ENCODE measurements around the gene PSD2.

Gene PSD2

DNA sequence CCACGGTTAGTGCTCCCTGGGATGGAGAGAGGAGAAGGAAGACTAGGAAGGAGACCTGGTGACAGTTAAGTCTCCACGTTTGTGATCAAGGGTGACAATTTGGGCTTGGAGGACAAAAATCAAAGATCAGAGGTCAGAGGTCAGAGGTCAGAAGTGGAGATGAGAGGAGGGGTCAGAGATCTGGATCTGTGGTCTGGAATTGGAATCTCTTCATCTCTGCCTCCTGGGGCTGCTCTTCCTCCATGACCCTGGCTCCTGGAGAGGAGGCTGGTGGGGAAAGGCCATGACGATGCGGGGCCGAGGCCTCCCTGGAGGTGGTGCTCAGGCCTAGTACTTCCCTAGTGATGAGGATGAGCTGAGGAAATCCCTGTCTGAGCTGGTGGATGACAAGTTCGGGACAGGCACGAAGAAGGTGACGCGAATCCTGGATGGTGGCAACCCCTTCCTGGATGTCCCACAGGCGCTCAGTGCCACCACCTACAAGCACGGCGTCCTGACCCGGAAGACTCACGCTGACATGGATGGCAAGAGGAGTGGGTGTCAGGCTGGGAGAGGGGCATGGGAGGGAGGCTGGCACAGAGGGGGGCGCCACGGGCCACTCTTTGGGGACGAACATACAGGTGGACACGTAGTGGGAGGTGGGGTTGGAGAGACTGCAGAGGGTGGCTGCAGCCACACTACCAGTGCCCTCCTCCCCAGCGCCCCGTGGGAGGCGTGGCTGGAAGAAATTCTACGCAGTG, 41.0 kb downstream of the PSD2 start:
- DNase-seq (ENCODE audit: low read depth in 2 of 2) = no peak

DNA sequence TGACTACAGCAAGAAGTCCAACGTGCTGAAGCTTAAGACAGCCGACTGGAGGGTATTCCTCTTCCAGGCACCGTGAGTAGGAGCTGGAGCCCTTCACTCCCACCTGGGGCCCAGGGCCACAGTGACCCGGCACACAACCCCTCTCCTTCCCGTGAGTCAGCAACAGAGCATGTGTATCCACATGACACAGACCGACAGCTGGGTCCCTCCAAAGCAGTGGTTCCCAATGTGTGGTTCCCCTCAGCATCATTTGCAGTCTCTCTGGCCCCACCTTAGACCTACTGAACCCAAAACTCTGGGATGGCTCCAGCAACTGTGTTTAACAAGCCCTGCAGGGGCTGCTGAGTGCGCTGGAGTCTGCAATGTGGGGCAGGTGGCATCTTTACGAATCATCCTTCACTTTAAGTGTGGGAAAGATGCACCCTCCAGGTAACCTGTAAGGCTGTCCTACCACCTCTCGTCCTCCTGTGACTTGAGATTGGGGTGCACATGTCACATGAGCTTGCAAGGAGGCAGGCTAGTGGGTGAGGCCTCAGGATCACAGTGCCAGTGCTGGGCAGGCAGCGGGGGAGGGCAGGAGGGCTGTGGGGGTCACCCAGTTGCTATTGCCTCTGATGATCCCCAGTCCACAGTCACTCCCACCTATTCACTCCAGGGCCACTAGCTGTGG, 42.2 kb downstream of the PSD2 start:
- DNase-seq (ENCODE audit: low read depth in 2 of 2) = no peak

- DNase-seq (ENCODE audit: low read depth in 2 of 2) = no peak
Measured at GRCh38 chr5:139838381-139839197, 43.0 kb downstream of the PSD2 start.

GRCh38 chr5:139839232-139839815, 43.7 kb downstream of the PSD2 start:
- no peak for DNase-seq (ENCODE audit: low read depth in 2 of 2)

DNA sequence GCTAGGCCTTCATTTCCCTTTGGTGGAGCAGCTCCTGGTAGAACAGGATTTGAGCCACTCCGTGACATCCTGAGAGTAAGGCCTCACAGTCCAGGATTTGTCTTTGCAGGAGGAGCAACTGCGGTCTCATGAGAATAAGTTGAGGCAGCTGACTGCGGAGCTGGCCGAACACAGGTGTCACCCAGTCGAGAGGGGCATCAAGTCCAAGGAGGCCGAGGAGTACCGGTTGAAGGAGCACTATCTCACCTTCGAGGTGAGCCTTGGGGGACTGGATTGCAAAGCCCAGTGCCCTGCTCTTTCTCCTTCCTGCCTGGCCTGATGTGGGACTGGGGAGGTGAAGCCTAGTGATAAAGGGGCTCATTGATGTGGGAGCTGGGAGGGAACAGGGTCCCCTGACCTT, 44.3 kb downstream of the PSD2 start:
- no peak for DNase-seq (ENCODE audit: low read depth in 2 of 2)

DNA sequence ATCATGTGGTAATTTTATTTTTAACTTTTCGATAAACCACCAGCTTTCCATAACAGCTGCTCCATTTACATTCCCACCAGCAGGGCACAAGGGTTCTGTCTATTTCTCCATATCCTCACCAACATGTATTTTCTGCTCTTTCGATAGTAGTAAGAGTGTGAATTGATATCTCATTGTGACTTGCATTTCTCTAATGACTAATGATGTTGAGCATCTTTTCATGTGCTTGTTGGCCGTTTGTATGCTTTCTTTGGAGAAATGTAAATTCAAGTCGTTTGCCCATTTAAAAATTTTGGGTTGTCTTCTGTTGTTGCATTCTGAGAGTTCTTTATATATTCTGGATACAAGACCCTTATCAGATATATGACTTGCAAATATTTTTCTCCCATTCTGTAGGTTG, 45.9 kb downstream of the PSD2 start:
- no peak for DNase-seq (ENCODE audit: low read depth in 2 of 2)

GRCh38 chr5:139842321-139842720, 46.7 kb downstream of the PSD2 start:
- DNase-seq (ENCODE audit: low read depth in 2 of 2) = no peak

DNA sequence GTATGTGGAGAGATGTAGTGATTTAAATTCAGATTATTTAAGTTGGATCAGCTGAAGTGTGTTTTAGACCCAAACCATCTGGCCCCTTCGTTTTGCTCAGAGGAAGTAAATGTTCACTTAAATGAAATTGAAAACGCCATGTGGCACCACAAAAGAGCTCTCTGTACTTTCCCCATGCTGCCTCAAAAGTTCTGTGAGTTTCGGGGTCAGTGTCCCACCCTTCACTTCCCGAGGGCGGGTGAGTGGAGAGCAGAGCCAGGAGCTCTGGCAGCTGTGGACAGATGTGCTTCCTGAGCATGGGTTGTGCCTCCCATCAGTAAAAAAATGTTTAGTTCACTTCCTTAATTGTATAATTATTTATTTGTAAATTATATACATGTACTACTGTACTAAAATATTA, 48.4 kb downstream of the PSD2 start:
- no peak for DNase-seq (ENCODE audit: low read depth in 2 of 2)

DNA sequence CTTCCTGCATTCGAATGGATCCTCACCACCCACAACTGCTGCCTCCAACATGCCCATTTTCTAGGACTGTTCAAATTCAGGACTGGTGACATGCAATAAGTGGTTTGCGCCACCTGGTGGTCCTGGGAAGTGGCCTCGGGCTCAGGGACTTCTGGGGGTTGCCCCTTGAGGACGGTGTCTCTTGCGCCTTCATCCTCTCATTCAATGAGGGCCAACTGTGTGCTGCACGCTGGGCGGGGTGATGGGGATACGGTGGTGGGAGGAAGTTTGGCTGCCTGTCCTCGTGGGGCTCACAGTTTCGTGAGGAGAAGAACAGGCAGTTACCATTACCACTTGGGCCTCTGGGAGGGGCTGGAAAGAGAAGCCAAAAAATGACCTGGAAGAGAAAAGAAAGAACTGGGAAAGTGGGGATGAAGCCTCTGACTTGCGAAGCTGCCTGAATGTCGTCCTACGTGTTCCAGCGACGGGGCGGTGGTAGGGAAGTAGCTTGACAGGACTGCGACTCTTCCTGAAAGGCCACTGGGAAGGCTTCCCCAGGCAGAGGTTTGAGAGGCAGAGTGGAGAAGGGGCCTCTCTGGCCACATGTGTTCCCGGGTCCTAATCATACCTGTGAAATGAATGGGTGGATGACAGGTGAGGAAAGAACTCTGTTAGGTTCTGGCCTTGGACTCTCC, 49.0 kb downstream of the PSD2 start:
- DNase-seq (ENCODE audit: low read depth in 2 of 2) = peak; percentile 13 to 24

GRCh38 chr5:139845846-139846681, 50.5 kb downstream of the PSD2 start:
- DNase-seq (ENCODE audit: low read depth in 2 of 2) = no peak

GRCh38 chr5:139847091-139847490, 51.5 kb downstream of the PSD2 start:
- DNase-seq (ENCODE audit: low read depth in 2 of 2) = no peak

DNA sequence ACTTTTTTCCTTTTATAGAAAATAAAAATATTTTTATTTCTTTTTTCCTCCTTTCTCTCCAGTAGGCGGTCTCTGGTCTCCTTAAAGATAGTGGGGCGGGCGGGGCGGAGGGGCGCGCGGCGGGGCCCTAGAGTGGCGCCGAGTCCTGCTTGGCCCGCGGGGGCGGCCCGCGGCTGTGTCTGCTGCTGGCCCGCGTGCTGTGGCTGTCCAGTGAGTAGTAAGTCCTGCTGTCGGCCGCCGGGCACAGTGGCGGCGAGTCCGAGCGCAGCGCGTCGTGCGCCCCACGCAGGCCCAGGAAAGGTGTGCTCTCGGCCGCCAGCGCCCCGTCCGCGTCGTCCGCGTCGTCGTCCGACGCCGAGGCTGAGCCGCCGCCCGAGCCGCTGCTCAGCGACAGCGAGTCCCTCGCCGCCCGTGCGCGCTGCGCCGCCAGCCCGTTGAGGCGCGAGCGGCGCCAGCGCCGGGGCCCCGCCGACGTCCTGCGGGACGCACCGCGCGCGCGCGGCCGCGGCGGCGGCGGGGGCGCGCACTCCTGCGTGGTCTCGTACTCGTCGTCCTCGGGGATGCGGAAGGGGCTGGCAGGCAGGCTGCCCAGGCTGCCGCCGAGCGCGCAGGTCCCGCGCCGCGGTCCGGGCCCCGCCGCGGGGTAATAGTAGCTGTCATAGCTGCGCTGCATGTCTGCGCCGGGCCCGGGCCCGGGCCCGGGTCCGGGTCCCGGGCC, 52.3 kb downstream of the PSD2 start:
- DNase-seq (ENCODE audit: low read depth in 2 of 2) = peak; percentile 4

DNA sequence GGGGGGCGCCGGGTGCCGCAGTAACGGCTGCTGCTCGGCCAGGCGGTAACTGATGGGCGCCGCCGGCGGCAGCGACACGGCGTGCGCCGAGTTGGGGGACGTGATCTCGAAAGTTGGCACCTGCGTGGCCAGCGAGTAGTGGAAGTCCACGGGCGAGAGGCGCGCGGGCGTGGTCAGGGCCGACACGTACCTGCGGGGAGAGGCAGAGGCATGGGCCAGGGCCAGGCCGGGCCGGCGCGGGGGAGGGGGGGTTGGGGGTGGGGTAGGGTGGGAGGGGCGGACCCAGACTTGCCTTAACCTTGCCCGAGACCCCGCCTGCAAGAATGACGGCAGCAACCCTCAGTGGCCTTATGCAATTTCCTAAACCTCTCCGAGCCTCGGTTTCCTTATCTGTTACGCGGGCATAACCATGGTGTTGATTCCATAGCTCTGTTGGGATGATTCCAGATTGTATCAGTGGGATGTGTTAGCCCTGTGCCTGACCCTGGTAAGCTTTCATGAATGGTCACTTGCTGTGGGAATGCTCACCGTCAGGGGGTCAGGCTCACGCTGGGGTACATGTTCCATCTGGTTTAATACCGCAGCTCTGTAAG, 53.0 kb downstream of the PSD2 start:
- no peak for DNase-seq (ENCODE audit: low read depth in 2 of 2)

DNA sequence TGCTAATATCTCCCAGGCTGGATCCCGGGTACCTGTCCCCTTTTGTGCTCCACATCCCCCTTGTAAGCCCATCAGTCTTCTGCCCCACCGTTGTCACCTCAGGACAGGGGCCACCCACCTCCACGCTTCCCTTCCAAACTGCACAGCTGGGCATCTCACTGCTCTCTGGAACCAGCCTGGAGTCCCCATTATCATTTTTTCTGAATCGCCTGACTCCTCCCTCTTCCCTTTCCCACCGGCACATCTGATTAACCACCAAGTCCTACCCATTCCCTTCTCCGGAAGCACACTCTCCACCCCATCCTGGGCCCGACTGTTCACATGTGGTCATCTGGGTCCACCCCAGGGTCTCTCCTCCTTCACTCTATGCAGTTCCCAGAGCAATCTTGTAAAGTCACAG, 53.9 kb downstream of the PSD2 start:
- no peak for DNase-seq (ENCODE audit: low read depth in 2 of 2)

DNA sequence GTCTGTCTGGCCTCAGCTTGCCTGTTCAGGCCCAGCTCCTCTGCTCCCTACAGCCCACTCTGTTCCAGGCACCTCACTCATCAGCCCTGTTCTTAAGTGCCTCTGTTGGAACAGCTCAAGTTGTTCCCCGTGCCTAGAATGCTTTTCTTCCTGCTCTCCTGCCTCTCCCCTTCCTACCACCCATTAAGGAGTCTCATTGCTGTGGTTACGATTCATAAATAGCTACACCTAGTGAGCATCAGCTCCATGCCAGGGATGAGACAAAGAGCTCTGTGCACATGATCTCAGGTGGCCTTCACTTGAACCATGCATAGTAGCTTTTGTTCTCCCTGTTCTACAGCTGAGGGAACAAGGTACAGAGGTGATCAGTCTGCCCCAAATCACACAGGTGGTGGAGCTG, 54.3 kb downstream of the PSD2 start:
- no peak for DNase-seq (ENCODE audit: low read depth in 2 of 2)

- no peak for DNase-seq (ENCODE audit: low read depth in 2 of 2)
Measured at GRCh38 chr5:139850423-139851016, 54.9 kb downstream of the PSD2 start.

DNA sequence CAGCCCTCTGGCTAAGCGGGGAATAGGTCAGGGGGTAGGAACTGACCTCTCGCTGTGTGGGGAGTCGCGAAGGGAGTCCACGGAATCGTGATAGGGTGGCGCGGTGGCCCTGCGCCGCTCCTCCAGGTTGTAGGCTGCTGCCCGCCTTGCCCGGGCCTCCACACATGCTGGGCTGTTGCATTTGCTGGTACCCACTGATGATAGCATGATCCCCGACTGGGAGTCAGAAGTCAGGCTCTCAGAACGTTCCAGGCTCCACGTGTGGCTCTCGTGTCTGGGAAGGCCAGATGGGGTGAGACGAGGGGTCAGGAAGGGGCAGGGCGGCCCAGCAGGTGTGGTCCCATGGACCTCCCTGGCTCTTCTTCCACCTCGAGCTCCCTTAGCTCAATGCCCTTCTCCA, 56.0 kb downstream of the PSD2 start:
- DNase-seq (ENCODE audit: low read depth in 2 of 2) = no peak

- DNase-seq (ENCODE audit: low read depth in 2 of 2) = no peak
Measured at GRCh38 chr5:139852696-139853095, 57.1 kb downstream of the PSD2 start.

DNA sequence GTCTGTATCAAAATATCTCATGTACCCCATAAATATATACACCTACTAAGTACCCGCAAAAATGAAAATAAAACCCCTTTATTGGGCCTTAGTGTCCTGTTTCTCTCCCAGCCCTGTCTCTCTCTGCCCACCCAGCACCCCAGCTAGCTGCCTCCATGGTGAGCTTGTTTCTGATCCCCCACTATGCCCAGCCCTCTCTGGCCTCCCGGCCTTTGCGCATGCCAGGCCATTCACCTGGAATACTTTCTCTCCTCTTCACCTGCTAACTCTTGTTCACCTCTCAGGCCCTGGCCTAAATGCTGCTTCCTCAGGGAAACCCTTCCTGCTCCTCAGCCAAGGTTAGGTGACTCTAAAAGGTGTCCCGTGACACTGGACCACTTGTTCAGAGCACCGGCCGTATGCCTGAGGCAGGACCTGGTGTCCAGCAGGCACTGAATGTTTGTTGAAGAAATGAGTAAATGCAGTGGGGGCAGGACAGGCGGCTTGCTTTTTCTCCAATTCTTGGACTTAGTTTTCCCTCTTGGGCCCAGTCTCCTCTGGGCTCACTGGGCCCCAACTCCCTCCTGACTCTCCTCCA, 58.5 kb downstream of the PSD2 start:
- DNase-seq (ENCODE audit: low read depth in 2 of 2) = no peak
